MM.1S (cell line): ENCODE data around the gene WNT5B.

Experiments
- DNase-seq: peaks from one replicate; pipeline ENCODE4 v3.0.0-alpha.2; 2015
- H2AFZ ChIP-seq: fragments of 300-600 bp; sonication (generic); 2 replicates; pipeline ENCODE4 v1.6.0; 2016; ENCODE audit warnings: antibody characterized with exemption, low read length
- H3F3A ChIP-seq: fragments of 300-600 bp; sonication (generic); 2 replicates; pipeline ENCODE4 v1.6.1; 2016; ENCODE audit warnings: mild to moderate bottlenecking, antibody characterized with exemption, low read length, moderate library complexity, mixed read lengths; ENCODE audit not compliant: insufficient read depth
- H3K27ac ChIP-seq: fragments of 300-600 bp; sonication (generic); 2 replicates; pipeline ENCODE4 v1.5.1; 2016; ENCODE audit warnings: mild to moderate bottlenecking, low read length
- H3K27me3 ChIP-seq: fragments of 300-600 bp; sonication (generic); replicated peaks from 2 replicates; pipeline ENCODE4 v1.6.0; 2016; ENCODE audit warnings: low read length; ENCODE audit not compliant: insufficient read depth
- H3K36me3 ChIP-seq: fragments of 300-600 bp; sonication (generic); replicated peaks from 2 replicates; pipeline ENCODE4 v1.6.1; 2016; ENCODE audit warnings: mild to moderate bottlenecking, low read length, mixed read lengths; ENCODE audit not compliant: insufficient read depth
- H3K4me1 ChIP-seq: fragments of 300-600 bp; sonication (generic); 2 replicates; pipeline ENCODE4 v1.6.1; 2016; ENCODE audit warnings: low read length, mixed read lengths
- H3K4me2 ChIP-seq: fragments of 300-600 bp; sonication (generic); 2 replicates; pipeline ENCODE4 v1.6.0; 2016; ENCODE audit warnings: low read depth, low read length
- H3K4me3 ChIP-seq: fragments of 300-600 bp; sonication (generic); 2 replicates; pipeline ENCODE4 v1.5.1; 2016; ENCODE audit warnings: low read length, mixed read lengths
- H3K79me2 ChIP-seq: fragments of 300-600 bp; sonication (generic); 2 replicates; pipeline ENCODE4 v1.6.1; 2016; ENCODE audit warnings: mixed run types, low read length, mixed read lengths
- H3K9ac ChIP-seq: fragments of 300-600 bp; sonication (generic); 2 replicates; pipeline ENCODE4 v1.6.1; 2016; ENCODE audit warnings: low read length, mixed read lengths
- H3K9me2 ChIP-seq: fragments of 300-600 bp; sonication (generic); replicated peaks from 2 replicates; pipeline ENCODE4 v1.6.1; 2016; ENCODE audit warnings: mild to moderate bottlenecking, low read length, mixed read lengths; ENCODE audit not compliant: insufficient read depth
- H3K9me3 ChIP-seq: fragments of 300-600 bp; sonication (generic); replicated peaks from 2 replicates; pipeline ENCODE4 v1.6.1; 2016; ENCODE audit warnings: mild to moderate bottlenecking, low read length, mixed read lengths; ENCODE audit not compliant: insufficient read depth
- H4K20me1 ChIP-seq: fragments of 300-600 bp; sonication (generic); 2 replicates; pipeline ENCODE4 v1.6.1; 2016; ENCODE audit warnings: mild to moderate bottlenecking, low read length, moderate library complexity, mixed read lengths; ENCODE audit not compliant: insufficient read depth
- EZH2 ChIP-seq: fragments of 300-600 bp; sonication (generic); optimal IDR thresholded peaks from 2 replicates; pipeline ENCODE3; 2017; ENCODE audit warnings: low read depth, mild to moderate bottlenecking, antibody characterized with exemption, low read length, mixed read lengths
- EZH2phosphoT487 ChIP-seq: fragments of 300-600 bp; sonication (generic); IDR thresholded peaks from 2 replicates; pipeline ENCODE4 v1.6.1; 2018; ENCODE audit warnings: antibody characterized with exemption, low read length
- TF ChIP-seq, protein P1 (sequence below): fragments of 300-600 bp; sonication (generic); IDR thresholded peaks from 2 replicates; pipeline ENCODE4 v1.5.1; 2016; ENCODE audit warnings: antibody characterized with exemption, low read length, mixed read lengths

WNT5B gene

DNA sequence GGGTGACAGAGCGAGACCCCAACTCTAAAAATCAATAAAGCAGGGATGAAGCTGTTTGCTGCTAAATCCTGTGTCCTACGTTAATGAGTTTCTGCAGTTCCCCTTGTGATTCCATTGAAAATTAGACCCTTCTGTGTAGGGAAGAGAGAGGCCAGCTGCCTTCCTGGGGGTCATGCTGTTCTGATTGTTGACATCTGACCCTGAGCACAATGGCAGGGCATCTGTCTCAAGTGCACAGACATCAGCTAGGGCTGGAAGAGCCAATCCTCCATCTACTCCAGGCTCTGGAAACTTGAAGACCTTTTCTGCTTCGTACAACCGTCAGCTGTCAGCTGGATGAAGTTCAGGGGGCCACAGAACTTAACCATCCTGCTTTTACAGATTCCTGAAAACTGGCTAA is 44.7 kb upstream of the WNT5B start:
- H3K4me3 ChIP-seq, result no peak overlapping the region
- no peaks in the 10 kb centered on the region for H3K9me2 ChIP-seq
- H3K27me3 ChIP-seq, result no peaks in the 10 kb centered on the region
- H3K9ac ChIP-seq, result no peak overlapping the region
- H3K4me2 ChIP-seq, result no peak overlapping the region
- no peaks in the 10 kb centered on the region for H3K9me3 ChIP-seq
- H3K36me3 ChIP-seq, result no peaks in the 10 kb centered on the region; the same call in 1 of the 2 replicates
- no peak for TF ChIP-seq EZH2
- H3K4me1 ChIP-seq, result peaks cover 38% of the 10 kb centered on the region
- no peak overlapping the region for H3K27ac ChIP-seq
- no peak overlapping the region for H2AFZ ChIP-seq
- peaks cover 93% of the 10 kb centered on the region for H3K79me2 ChIP-seq
- peaks cover 18% of the 10 kb centered on the region for H3F3A ChIP-seq
- DNase-seq, result no peak
- peaks cover 42% of the 10 kb centered on the region for H4K20me1 ChIP-seq

DNA sequence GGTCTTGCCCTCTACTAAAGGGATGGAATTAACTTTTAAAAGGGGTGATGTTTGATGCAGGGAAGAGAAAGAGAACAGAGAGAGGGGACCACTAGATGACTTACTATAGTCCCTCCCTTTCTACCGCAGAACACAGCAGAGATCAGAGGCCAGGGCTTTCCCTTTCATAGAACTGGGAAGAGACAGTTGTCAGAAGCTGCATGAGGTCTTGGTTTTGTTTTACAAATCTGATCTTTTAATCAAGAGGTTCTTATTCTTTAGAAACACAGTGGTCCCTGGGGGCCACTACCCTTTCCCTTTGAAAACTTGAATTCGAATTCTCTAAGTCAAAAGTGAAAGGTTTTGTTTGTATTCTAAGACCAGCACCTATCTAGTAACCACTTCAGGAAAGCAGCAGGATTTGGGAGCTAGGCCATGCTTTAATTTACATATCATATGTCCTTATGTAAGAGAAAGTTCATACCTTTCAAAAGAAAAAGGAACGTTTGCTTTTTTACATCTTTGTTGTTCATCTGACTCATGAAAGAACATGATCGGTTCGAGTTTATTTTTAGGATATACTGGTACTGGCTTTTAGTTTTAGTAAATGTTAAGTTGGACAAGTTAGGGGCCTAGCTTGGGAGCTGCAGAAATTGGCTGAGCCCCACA is 41.0 kb upstream of the WNT5B start:
- H3K27me3 ChIP-seq, result no peaks in the 10 kb centered on the region

DNA sequence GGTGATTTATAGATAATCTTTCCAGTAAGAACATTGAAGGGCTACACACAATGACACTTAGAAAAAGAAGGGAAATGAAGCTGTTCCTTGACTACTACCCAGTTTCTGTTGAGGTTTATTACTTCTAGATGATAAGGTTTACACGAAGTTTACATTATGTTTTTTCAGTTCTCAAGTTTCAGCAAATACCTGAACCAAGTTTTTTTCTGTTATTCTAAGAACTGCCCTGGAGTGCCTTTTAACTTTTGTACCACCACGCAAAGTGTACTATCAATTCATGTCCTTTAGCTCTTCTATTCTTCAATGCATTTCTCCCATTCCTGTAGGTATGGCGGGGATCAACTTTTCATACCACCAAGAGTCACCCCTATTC is 40.5 kb upstream of the WNT5B start:
- peaks cover 39% of the 10 kb centered on the region for H3F3A ChIP-seq
- DNase-seq, result no peak
- no peaks in the 10 kb centered on the region for H3K9me2 ChIP-seq
- H3K9ac ChIP-seq, result no peak overlapping the region
- no peak overlapping the region for H3K4me3 ChIP-seq
- no peaks in the 10 kb centered on the region; the same call in 1 of the 2 replicates for H3K36me3 ChIP-seq
- H3K4me2 ChIP-seq, result no peak overlapping the region
- H3K79me2 ChIP-seq, result peaks cover 96% of the 10 kb centered on the region
- H3K27me3 ChIP-seq, result no peaks in the 10 kb centered on the region
- peaks cover 35% of the 10 kb centered on the region for H3K4me1 ChIP-seq
- H3K9me3 ChIP-seq, result no peaks in the 10 kb centered on the region
- TF ChIP-seq EZH2 (no peak), EZH2phosphoT487 (no peak)
- TF ChIP-seq, protein P1, sequence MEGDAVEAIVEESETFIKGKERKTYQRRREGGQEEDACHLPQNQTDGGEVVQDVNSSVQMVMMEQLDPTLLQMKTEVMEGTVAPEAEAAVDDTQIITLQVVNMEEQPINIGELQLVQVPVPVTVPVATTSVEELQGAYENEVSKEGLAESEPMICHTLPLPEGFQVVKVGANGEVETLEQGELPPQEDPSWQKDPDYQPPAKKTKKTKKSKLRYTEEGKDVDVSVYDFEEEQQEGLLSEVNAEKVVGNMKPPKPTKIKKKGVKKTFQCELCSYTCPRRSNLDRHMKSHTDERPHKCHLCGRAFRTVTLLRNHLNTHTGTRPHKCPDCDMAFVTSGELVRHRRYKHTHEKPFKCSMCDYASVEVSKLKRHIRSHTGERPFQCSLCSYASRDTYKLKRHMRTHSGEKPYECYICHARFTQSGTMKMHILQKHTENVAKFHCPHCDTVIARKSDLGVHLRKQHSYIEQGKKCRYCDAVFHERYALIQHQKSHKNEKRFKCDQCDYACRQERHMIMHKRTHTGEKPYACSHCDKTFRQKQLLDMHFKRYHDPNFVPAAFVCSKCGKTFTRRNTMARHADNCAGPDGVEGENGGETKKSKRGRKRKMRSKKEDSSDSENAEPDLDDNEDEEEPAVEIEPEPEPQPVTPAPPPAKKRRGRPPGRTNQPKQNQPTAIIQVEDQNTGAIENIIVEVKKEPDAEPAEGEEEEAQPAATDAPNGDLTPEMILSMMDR, result no peak
- no peak overlapping the region for H2AFZ ChIP-seq
- H3K27ac ChIP-seq, result no peak overlapping the region
- H4K20me1 ChIP-seq, result peaks cover 44% of the 10 kb centered on the region

More for the DNA sequence above, 41.0 kb upstream of the WNT5B start:
- H2AFZ ChIP-seq, result no peak overlapping the region
- H3K4me3 ChIP-seq, result no peak overlapping the region
- H3K4me1 ChIP-seq, result peaks cover 39% of the 10 kb centered on the region
- H4K20me1 ChIP-seq, result peaks cover 41% of the 10 kb centered on the region
- no peak overlapping the region for H3K27ac ChIP-seq
- no peaks in the 10 kb centered on the region for H3K9me3 ChIP-seq
- H3K79me2 ChIP-seq, result peaks cover 96% of the 10 kb centered on the region
- no peaks in the 10 kb centered on the region; the same call in 1 of the 2 replicates for H3K36me3 ChIP-seq
- no peaks in the 10 kb centered on the region for H3K9me2 ChIP-seq
- no peak for DNase-seq
- no peak overlapping the region for H3K4me2 ChIP-seq
- H3F3A ChIP-seq, result peaks cover 37% of the 10 kb centered on the region
- H3K9ac ChIP-seq, result no peak overlapping the region
- TF ChIP-seq EZH2 (no peak), EZH2phosphoT487 (no peak)
- TF ChIP-seq, protein P1, result no peak

DNA sequence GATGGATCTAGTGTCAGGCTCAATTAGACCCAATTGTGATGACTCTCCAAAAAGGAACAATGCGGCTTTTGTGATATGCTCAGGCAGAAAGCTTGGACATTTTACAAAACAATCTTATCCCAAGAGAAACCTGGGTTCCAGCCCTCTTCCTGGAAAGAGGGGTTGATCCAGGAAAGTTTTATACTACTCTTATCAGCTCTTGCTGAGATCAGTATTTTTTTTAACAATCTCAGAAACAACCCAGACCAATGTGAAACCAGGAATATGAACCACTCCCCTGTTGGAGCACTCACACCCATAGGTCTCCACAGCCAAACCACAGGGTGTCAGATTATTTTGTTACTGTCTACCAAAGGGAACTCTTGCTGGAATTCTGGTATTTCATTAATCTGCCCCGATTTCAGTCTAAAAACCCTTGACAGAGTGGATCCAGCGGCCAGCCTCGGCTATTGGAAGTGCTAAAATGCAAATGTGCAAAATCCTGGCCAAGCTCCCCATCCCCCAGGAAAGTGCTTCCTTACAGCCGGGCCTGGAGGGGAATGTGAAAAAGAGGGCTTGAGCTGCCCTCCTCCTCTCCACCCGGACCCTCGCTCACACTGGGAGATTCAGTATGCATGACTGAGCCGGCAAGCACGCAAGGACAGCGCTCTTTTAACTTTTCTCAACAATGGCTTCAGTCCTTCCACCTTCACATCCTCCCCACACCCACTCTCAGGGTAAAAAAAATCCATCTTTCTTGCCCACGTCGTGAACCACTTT is 38.6 kb upstream of the WNT5B start:
- Histone ChIP-seq H3K27me3 (no peaks in the 10 kb centered on the region), H3F3A (peaks cover 42% of the 10 kb centered on the region), H2AFZ (no peak overlapping the region), H3K4me3 (0 out of 2 replicates have a peak overlapping the region, but pooled peaks have one; percentile 1), H3K4me1 (peaks cover 38% of the 10 kb centered on the region), H3K4me2 (peak overlapping the region; percentile 92), H3K79me2 (peaks cover 88% of the 10 kb centered on the region), H3K36me3 (no peaks in the 10 kb centered on the region), H3K9me3 (no peaks in the 10 kb centered on the region), H4K20me1 (peaks cover 32% of the 10 kb centered on the region), H3K9ac (no peak overlapping the region), H3K9me2 (no peaks in the 10 kb centered on the region), H3K27ac (no peak overlapping the region)
- DNase-seq, result no peak
- TF ChIP-seq, protein P1, result no peak
- TF ChIP-seq EZH2phosphoT487 (no peak), EZH2 (no peak)
